ENCODE results near the gene ZNF397.

- TF ChIP-seq, protein P1, sequence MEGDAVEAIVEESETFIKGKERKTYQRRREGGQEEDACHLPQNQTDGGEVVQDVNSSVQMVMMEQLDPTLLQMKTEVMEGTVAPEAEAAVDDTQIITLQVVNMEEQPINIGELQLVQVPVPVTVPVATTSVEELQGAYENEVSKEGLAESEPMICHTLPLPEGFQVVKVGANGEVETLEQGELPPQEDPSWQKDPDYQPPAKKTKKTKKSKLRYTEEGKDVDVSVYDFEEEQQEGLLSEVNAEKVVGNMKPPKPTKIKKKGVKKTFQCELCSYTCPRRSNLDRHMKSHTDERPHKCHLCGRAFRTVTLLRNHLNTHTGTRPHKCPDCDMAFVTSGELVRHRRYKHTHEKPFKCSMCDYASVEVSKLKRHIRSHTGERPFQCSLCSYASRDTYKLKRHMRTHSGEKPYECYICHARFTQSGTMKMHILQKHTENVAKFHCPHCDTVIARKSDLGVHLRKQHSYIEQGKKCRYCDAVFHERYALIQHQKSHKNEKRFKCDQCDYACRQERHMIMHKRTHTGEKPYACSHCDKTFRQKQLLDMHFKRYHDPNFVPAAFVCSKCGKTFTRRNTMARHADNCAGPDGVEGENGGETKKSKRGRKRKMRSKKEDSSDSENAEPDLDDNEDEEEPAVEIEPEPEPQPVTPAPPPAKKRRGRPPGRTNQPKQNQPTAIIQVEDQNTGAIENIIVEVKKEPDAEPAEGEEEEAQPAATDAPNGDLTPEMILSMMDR (IDR thresholded peaks at IDR 0.05; ENCODE audit: insufficient read depth, low read depth, low read length) = no peak
- TF ChIP-seq EZH2 (IDR thresholded peaks at IDR 0.05; ENCODE audit: insufficient read depth, low read length) = no peak
Observed at GRCh38 chr18:35205199-35205712, 35.6 kb upstream of the ZNF397 start.
